Spleen (tissue), 11 donors: ENCODE data around the gene TBC1D22A. TPM values are rescaled to one million over a fixed set of nuclear protein-coding genes. Genes with fewer than 3 reads are reported as not detected.

Source experiments
- DNase-seq: peaks from one replicate; pipeline ENCODE4 v3.0.0-alpha.2; 2020
- H3K27ac ChIP-seq, 8 donors: fragments of 200-600 bp; sonication (generic) in 7 of 8; 1 replicate in 4 of 8; 2 replicates in 4 of 8; pipeline versions ENCODE4 v1.5.0 to v1.8.0; 2016 to 2021; ENCODE audit warnings: inconsistent platforms in 4 of 8, mild to moderate bottlenecking in 4 of 8, moderate library complexity in 1 of 8
- H3K27me3 ChIP-seq, 7 donors: fragments of 200-600 bp; sonication (generic) in 6 of 7; replicated peaks in 1 of 7; 1 replicate in 4 of 7; 2 replicates in 3 of 7; pipeline versions ENCODE4 v1.5.0 to v1.8.0; 2016 to 2021; ENCODE audit warnings: inconsistent platforms in 3 of 7, mild to moderate bottlenecking in 1 of 7
- H3K36me3 ChIP-seq, 6 donors: fragments of 200-600 bp; sonication (generic) in 5 of 6; 1 replicate in 4 of 6; 2 replicates in 2 of 6; pipeline versions ENCODE4 v1.5.0 to v1.8.0; 2016 to 2021; ENCODE audit warnings: inconsistent platforms in 2 of 6
- H3K4me1 ChIP-seq, 6 donors: fragments of 200-600 bp; sonication (generic) in 5 of 6; 1 replicate in 3 of 6; 2 replicates in 3 of 6; pipeline versions ENCODE4 v1.5.0 to v1.8.0; 2016 to 2021; ENCODE audit warnings: inconsistent platforms in 3 of 6
- H3K4me3 ChIP-seq, 8 donors: fragments of 200-600 bp; sonication (generic) in 7 of 8; 1 replicate in 4 of 8; 2 replicates in 4 of 8; pipeline versions ENCODE4 v1.5.0 to v1.8.0; 2016 to 2021; ENCODE audit warnings: inconsistent platforms in 4 of 8, mild to moderate bottlenecking in 4 of 8, moderate library complexity in 2 of 8
- H3K9me3 ChIP-seq, 8 donors: fragments of 200-600 bp; sonication (generic) in 7 of 8; 1 replicate in 4 of 8; 2 replicates in 4 of 8; pipeline versions ENCODE4 v1.5.0 to v1.8.0; 2016 to 2021; ENCODE audit warnings: inconsistent platforms in 4 of 8
- POLR2A ChIP-seq, 3 donors: fragments of 450-650 bp; IDR thresholded peaks; one replicate each; pipeline ENCODE4 v1.5.1; 2017; ENCODE audit warnings: antibody characterized with exemption in 3 of 3, mild to moderate bottlenecking in 1 of 3
- POLR2AphosphoS5 ChIP-seq, 3 donors: sonication (generic); formaldehyde crosslinking; IDR thresholded peaks; one replicate each; pipeline ENCODE4 v1.5.1; 2017; ENCODE audit warnings: antibody characterized with exemption in 3 of 3
- WGBS, 5 donors: extraction: QIAGEN DNeasy Blood & Tissue Kit in 3 of 5; methylation state at CpG; one replicate each; pipeline versions ENCODE4 v1.1.5 to v1.1.7; 2013 to 2018; 5-methylcytosine and 5-hydroxymethylcytosine counted together
- intact Hi-C: fragments of 100-400 bp; cut with DNase I; formaldehyde crosslinking; loops from one replicate; pipeline ENCODE4 v1.15.0; 2023; ENCODE audit warnings: low total_unique reads
- polyA plus RNA-seq, 3 donors: library from polyadenylated mRNA; stranded (reverse); fragments of 200-250 nt; gene quantifications; one replicate each; pipeline ENCODE4 v1.2.1, GENCODE V29; 2013
- total RNA-seq, 7 donors: library from RNA; depleted of rRNA in 3 of 7; stranded (reverse); fragments of >200 nt in 3 of 7; fragmentation: NEBNext Ultra II Directional in 4 of 7; extraction: Animal tissue kit (Norgen Biotek cat#: 25700) in 4 of 7; gene quantifications; one replicate each; pipeline versions ENCODE4 v1.1.0 to v1.2.1, GENCODE V29; 2016 to 2021
- TF ChIP-seq, protein P1 (sequence below), 11 experiments: fragments of 200-600 bp in 7 of 11; fragments of 450-650 bp in 4 of 11; sonication (generic) in 4 of 11; IDR thresholded peaks in 8 of 11; conservative IDR thresholded peaks in 3 of 11; 1 replicate in 7 of 11; 2 replicates in 4 of 11; pipeline versions ENCODE4 v1.4.0 to v1.8.0; 2016 to 2021; ENCODE audit warnings: antibody characterized with exemption in 11 of 11, inconsistent platforms in 4 of 11, mild to moderate bottlenecking in 1 of 11
- donor health status: healthy with polysubstance abuse.
- donor health status: DM: no; HTN: no; CAD: no; lungs with moderate emphysema.
- donor health status: DM: no; HTN: no; CAD: no.
- donor health status: Bipolar disorder and iron deficiency.
- donor health status: healthy.
- donor health status: DM: no; HTN: no; CAD: no.
- donor health status: DM: yes; HTN: yes; CAD: no.

Gene TBC1D22A
- total and polyA plus RNA-seq, 10 donors = 17.2 to 66.9 (median 49.6) TPM

DNA sequence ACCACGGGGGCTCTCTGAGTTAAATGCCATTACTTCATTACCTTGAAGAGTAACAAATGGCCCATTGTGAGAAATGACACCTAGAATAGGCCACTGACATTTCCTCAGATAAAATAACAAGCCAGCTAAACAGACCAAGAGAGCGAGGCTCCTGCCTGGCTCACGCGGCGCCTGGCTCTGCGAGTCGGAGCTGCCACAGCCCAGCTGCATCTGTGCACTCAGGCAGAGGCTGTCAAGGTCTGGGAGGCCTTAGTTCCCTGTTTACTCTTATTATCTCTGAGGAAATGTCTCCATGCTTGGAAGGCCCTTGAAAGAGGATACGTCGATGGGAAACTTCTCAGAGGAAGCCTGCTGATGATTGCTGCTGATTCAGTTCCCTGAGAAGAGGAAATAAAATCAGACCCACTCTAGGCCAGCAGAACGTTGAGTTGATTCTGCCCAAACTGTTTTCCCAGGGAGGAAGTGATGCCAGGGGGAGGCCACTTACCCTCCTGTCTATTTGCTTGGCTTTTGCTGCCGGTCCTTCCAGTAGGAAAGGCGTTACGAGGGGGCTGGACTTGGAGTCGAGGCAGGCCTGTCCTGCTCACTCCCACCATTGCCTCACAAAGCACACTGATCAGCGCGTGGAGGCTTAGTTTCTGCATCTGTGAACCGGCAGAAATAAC, 208.8 kb downstream of the TBC1D22A start:
- intact Hi-C loops = no loop called here
- no peaks in the 10 kb centered on the region for H3K27me3 ChIP-seq
- WGBS, 5 donors = 46 to 66% (median 56%) methylated on average over 16 to 17 of the region's 17 CpGs
- DNase-seq = no peak
- peaks cover 0 to 48% (median 38%) of the 10 kb centered on the region in 6 donors for H3K4me1 ChIP-seq
- no peak overlapping the region for H3K4me3 ChIP-seq
- peaks cover 0 to 47% (median 24%) of the 10 kb centered on the region in 6 donors for H3K36me3 ChIP-seq
- no peaks in the 10 kb centered on the region for H3K9me3 ChIP-seq
- peak overlapping the region; percentile 44 to 87 (median 78) for H3K27ac ChIP-seq
- TF ChIP-seq POLR2AphosphoS5 (IDR thresholded peaks at IDR 0.05) (peak; percentile 82 to 87 (median 85)), POLR2A (IDR thresholded peaks at IDR 0.05) (no peak)
- TF ChIP-seq, protein P1, sequence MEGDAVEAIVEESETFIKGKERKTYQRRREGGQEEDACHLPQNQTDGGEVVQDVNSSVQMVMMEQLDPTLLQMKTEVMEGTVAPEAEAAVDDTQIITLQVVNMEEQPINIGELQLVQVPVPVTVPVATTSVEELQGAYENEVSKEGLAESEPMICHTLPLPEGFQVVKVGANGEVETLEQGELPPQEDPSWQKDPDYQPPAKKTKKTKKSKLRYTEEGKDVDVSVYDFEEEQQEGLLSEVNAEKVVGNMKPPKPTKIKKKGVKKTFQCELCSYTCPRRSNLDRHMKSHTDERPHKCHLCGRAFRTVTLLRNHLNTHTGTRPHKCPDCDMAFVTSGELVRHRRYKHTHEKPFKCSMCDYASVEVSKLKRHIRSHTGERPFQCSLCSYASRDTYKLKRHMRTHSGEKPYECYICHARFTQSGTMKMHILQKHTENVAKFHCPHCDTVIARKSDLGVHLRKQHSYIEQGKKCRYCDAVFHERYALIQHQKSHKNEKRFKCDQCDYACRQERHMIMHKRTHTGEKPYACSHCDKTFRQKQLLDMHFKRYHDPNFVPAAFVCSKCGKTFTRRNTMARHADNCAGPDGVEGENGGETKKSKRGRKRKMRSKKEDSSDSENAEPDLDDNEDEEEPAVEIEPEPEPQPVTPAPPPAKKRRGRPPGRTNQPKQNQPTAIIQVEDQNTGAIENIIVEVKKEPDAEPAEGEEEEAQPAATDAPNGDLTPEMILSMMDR (IDR thresholded peaks at IDR 0.05 in 8 of 11, conservative IDR thresholded peaks at IDR 0.05 in 3 of 11) = no peak

DNA sequence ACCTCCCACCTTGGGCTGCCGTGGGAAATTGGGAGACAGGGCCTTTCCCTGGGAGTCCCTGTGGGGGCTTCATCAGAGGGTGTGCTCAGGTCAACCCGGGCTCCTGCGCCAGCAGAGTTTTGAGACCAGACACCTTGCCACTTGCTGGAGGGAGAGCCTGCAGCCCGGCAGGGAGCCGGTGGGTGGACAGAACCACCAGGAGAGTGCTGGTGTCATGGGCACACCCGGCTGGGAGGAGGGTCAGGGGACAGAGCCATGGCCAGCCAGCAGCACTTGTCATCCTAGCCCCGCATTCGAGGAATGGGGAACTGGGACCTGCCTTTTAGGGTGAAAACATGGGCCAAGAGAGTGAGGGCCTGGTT, 209.3 kb downstream of the TBC1D22A start:
- intact Hi-C loops = no loop called here
- Histone ChIP-seq H3K9me3 (no peaks in the 10 kb centered on the region), H3K27me3 (no peaks in the 10 kb centered on the region), H3K4me3 (no peak overlapping the region), H3K4me1 (peaks cover 0 to 48% (median 38%) of the 10 kb centered on the region in 6 donors), H3K27ac (peak overlapping the region; percentile 44 to 87 (median 78)), H3K36me3 (peaks cover 4 to 47% (median 29%) of the 10 kb centered on the region in 6 donors)
- DNase-seq = no peak
- 68 to 81% (median 80%) methylated on average over 3 to 8 of the region's 8 CpGs for WGBS, 5 donors
- no peak for TF ChIP-seq POLR2A (IDR thresholded peaks at IDR 0.05)
- TF ChIP-seq, protein P1 (IDR thresholded peaks at IDR 0.05 in 8 of 11, conservative IDR thresholded peaks at IDR 0.05 in 3 of 11) = no peak
- no peak for TF ChIP-seq POLR2AphosphoS5 (IDR thresholded peaks at IDR 0.05)

DNA sequence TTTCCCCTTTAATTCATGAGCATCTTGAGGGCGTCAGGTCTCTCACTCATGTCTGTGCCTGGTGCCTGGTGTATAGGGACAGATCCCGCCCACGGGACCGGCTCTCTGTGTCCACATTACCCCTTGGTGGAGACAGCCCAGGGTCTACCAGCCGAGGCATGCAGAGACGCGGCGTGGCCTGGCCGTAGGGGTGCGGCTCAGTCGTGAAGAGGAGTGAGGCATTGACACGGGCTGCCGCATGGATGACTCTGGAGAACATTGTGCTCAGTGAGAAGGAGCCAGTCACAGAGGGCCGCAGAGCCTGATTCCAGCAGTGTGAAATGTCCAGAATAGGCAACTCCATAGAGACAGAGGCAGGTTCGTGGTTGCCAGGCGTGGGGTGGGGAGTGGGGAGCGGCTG, 209.8 kb downstream of the TBC1D22A start:
- Histone ChIP-seq H3K9me3 (no peaks in the 10 kb centered on the region), H3K36me3 (peaks cover 4 to 49% (median 34%) of the 10 kb centered on the region in 6 donors), H3K4me1 (peaks cover 0 to 48% (median 38%) of the 10 kb centered on the region in 6 donors), H3K27me3 (no peaks in the 10 kb centered on the region), H3K27ac (peak overlapping the region in 7 of 8 donors; percentile 44 to 87 (median 74)), H3K4me3 (no peak overlapping the region)
- WGBS, 5 donors = 92 to 98% (median 93%) methylated on average over 17 of the region's 17 CpGs
- intact Hi-C loops = no loop called here
- DNase-seq = no peak
- TF ChIP-seq POLR2AphosphoS5 (IDR thresholded peaks at IDR 0.05) (no peak), POLR2A (IDR thresholded peaks at IDR 0.05) (no peak)
- TF ChIP-seq, protein P1 (IDR thresholded peaks at IDR 0.05 in 8 of 11, conservative IDR thresholded peaks at IDR 0.05 in 3 of 11) = no peak
